GM23338 (cell line): Measurements from ENCODE around the gene BTBD9. TPM values are rescaled to one million over a fixed set of nuclear protein-coding genes. Genes with fewer than 3 reads are reported as not detected.

ENCODE experiments used
- ATAC-seq: fragments of 200-7000 bp; cut with Tn5 transposase; 3 replicates; pipeline ENCODE4 v1.9.1; 2020
- DNase-seq: peaks from one replicate; pipeline ENCODE4 v3.0.0-alpha.2; 2015; ENCODE audit warnings: low spot score
- H2AFZ ChIP-seq: fragments of 200-600 bp; sonication (generic); 2 replicates; pipeline ENCODE4 v1.8.0; 2016; ENCODE audit warnings: antibody characterized with exemption, mild to moderate bottlenecking, moderate library complexity
- H3F3A ChIP-seq: fragments of 200-600 bp; sonication (generic); replicated peaks from 2 replicates; pipeline ENCODE4 v1.8.0; 2017; ENCODE audit warnings: antibody characterized with exemption, mixed run types, low read depth
- H3K27ac ChIP-seq: fragments of 200-600 bp; sonication (generic); 2 replicates; pipeline ENCODE4 v1.6.1; 2016; ENCODE audit warnings: low read depth
- H3K27me3 ChIP-seq: fragments of 200-600 bp; sonication (generic); 2 replicates; pipeline ENCODE4 v1.8.0; 2016; ENCODE audit warnings: mild to moderate bottlenecking, mixed run types, moderate library complexity; ENCODE audit not compliant: insufficient read depth
- H3K36me3 ChIP-seq: fragments of 200-600 bp; sonication (generic); 2 replicates; pipeline ENCODE4 v1.8.0; 2016; ENCODE audit warnings: mild to moderate bottlenecking; ENCODE audit not compliant: insufficient read depth
- H3K4me1 ChIP-seq: fragments of 200-600 bp; sonication (generic); 2 replicates; pipeline ENCODE4 v1.8.0; 2016; ENCODE audit warnings: mild to moderate bottlenecking, moderate library complexity; ENCODE audit not compliant: insufficient read depth
- H3K4me2 ChIP-seq: fragments of 200-600 bp; sonication (generic); 2 replicates; pipeline ENCODE4 v1.7.1; 2017; ENCODE audit warnings: mixed run types
- H3K4me3 ChIP-seq: fragments of 200-600 bp; sonication (generic); 2 replicates; pipeline ENCODE4 v1.6.1; 2016; ENCODE audit warnings: mixed run types
- H3K79me2 ChIP-seq: fragments of 200-600 bp; sonication (generic); replicated peaks from 2 replicates; pipeline ENCODE4 v1.8.0; 2017; ENCODE audit warnings: mild to moderate bottlenecking; ENCODE audit not compliant: insufficient read depth
- H3K9me2 ChIP-seq: fragments of 200-600 bp; sonication (generic); 2 replicates; pipeline ENCODE4 v1.8.0; 2017; ENCODE audit not compliant: insufficient read depth
- H4K20me1 ChIP-seq: fragments of 200-600 bp; sonication (generic); replicated peaks from 2 replicates; pipeline ENCODE4 v1.8.0; 2017; ENCODE audit warnings: mild to moderate bottlenecking; ENCODE audit not compliant: insufficient read depth
- H3K27ac Mint-ChIP-seq: 2 replicates; pipeline ENCODE4 v1.8.0; 2020; ENCODE audit warnings: inconsistent platforms, mild to moderate bottlenecking, moderate library complexity, mixed read lengths
- H3K27me3 Mint-ChIP-seq: 3 replicates; pipeline ENCODE4 v1.8.0; 2022; ENCODE audit warnings: low read depth, mild to moderate bottlenecking, moderate library complexity, mixed read lengths, inconsistent platforms; ENCODE audit not compliant: insufficient read depth, poor library complexity
- H3K36me3 Mint-ChIP-seq: 3 replicates; pipeline ENCODE4 v1.8.0; 2021; ENCODE audit warnings: low read depth, mild to moderate bottlenecking, inconsistent platforms, moderate library complexity, mixed read lengths
- H3K4me1 Mint-ChIP-seq: 3 replicates; pipeline ENCODE4 v1.8.0; 2020; ENCODE audit warnings: mild to moderate bottlenecking, inconsistent platforms, mixed read lengths
- H3K4me3 Mint-ChIP-seq: 3 replicates; pipeline ENCODE4 v1.8.0; 2021; ENCODE audit warnings: moderate library complexity, mild to moderate bottlenecking, inconsistent platforms, mixed read lengths
- H3K9me3 Mint-ChIP-seq: 3 replicates; pipeline ENCODE4 v1.8.0; 2020; ENCODE audit warnings: moderate library complexity, mild to moderate bottlenecking, inconsistent platforms, mixed read lengths
- NANOG ChIP-seq: IDR thresholded peaks from 2 replicates; pipeline ENCODE4 v1.6.1; 2016; ENCODE audit warnings: antibody characterized with exemption, borderline replicate concordance
- POLR2AphosphoS5 ChIP-seq: IDR thresholded peaks from 2 replicates; pipeline ENCODE4 v1.6.1; 2016; ENCODE audit warnings: antibody characterized with exemption, low read depth
- ZNF462 ChIP-seq: fragments of 250-450 bp; sonication (Bioruptor Pico); IDR thresholded peaks from 2 replicates; pipeline ENCODE4 v1.5.0; 2020; ENCODE audit warnings: mild to moderate bottlenecking, moderate library complexity
- polyA plus RNA-seq: library from polyadenylated mRNA; unstranded; fragments of >200 nt; fragmentation: Nextera tagmentation; extraction: Ambion mirVana; gene quantifications from 2 replicates; pipeline ENCODE4 v1.2.1, GENCODE V29; 2016
- total RNA-seq: library from RNA; depleted of rRNA; stranded (reverse); fragments of >200 nt; shearing (Covaris generic); gene quantifications from 2 replicates; pipeline ENCODE4 v1.2.3, GENCODE V29; 2014
- TF ChIP-seq, protein P1 (sequence below), 2 experiments: fragments of 200-600 bp in 1 of 2; sonication (generic) in 1 of 2; conservative IDR thresholded peaks; 2 replicates each; pipeline versions ENCODE4 v1.5.1 to v1.6.1; 2016 to 2017; ENCODE audit warnings: antibody characterized with exemption in 2 of 2, low read depth in 2 of 2, mild to moderate bottlenecking in 2 of 2, moderate library complexity in 1 of 2
- TF ChIP-seq, protein P2 (sequence below): IDR thresholded peaks from 2 replicates; pipeline ENCODE4 v1.6.1; 2016; ENCODE audit warnings: antibody characterized with exemption

BTBD9 gene
- total and polyA plus RNA-seq, 2 experiments from 2014 or later = 4.2 to 5.3 TPM

- H3F3A ChIP-seq = no peaks in the 10 kb centered on the region
- no peaks in the 10 kb centered on the region for H3K27me3 ChIP-seq
- TF ChIP-seq, protein P1, sequence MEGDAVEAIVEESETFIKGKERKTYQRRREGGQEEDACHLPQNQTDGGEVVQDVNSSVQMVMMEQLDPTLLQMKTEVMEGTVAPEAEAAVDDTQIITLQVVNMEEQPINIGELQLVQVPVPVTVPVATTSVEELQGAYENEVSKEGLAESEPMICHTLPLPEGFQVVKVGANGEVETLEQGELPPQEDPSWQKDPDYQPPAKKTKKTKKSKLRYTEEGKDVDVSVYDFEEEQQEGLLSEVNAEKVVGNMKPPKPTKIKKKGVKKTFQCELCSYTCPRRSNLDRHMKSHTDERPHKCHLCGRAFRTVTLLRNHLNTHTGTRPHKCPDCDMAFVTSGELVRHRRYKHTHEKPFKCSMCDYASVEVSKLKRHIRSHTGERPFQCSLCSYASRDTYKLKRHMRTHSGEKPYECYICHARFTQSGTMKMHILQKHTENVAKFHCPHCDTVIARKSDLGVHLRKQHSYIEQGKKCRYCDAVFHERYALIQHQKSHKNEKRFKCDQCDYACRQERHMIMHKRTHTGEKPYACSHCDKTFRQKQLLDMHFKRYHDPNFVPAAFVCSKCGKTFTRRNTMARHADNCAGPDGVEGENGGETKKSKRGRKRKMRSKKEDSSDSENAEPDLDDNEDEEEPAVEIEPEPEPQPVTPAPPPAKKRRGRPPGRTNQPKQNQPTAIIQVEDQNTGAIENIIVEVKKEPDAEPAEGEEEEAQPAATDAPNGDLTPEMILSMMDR (conservative IDR thresholded peaks at IDR 0.05; ENCODE audit: low read depth in 2 of 2) = no peak
- TF ChIP-seq POLR2AphosphoS5 (no peak), ZNF462 (CRISPR knock-in tag) (no peak), NANOG (no peak)
- TF ChIP-seq, protein P2, sequence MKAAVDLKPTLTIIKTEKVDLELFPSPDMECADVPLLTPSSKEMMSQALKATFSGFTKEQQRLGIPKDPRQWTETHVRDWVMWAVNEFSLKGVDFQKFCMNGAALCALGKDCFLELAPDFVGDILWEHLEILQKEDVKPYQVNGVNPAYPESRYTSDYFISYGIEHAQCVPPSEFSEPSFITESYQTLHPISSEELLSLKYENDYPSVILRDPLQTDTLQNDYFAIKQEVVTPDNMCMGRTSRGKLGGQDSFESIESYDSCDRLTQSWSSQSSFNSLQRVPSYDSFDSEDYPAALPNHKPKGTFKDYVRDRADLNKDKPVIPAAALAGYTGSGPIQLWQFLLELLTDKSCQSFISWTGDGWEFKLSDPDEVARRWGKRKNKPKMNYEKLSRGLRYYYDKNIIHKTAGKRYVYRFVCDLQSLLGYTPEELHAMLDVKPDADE = no peak
- H3K27ac ChIP-seq = no peak overlapping the region
- Mint-ChIP-seq H3K27me3 (no peaks in the 10 kb centered on the region), H3K9me3 (no peaks in the 10 kb centered on the region), H3K36me3 (no peaks in the 10 kb centered on the region), H3K4me3 (no peak overlapping the region), H3K27ac (no peak overlapping the region), H3K4me1 (peaks cover 10% of the 10 kb centered on the region)
- no peak for DNase-seq
- no peak overlapping the region for H2AFZ ChIP-seq
- H3K4me2 ChIP-seq = no peak overlapping the region
- H3K4me3 ChIP-seq = no peak overlapping the region
- H3K36me3 ChIP-seq = no peaks in the 10 kb centered on the region
- no peak for ATAC-seq
- no peaks in the 10 kb centered on the region for H4K20me1 ChIP-seq
- H3K79me2 ChIP-seq = no peaks in the 10 kb centered on the region
- peaks cover 27% of the 10 kb centered on the region for H3K4me1 ChIP-seq
- no peaks in the 10 kb centered on the region for H3K9me2 ChIP-seq
Observed at GRCh38 chr6:38505826-38506225, 133.9 kb downstream of the BTBD9 start.
